Spleen (tissue), 7 donors: Measurements from ENCODE around the gene SLC8A2.

Experiments used
- POLR2A ChIP-seq, 3 donors: fragments of 450-650 bp; IDR thresholded peaks; one replicate each; pipeline ENCODE4 v1.5.1; 2017; ENCODE audit warnings: antibody characterized with exemption in 3 of 3, mild to moderate bottlenecking in 1 of 3
- TF ChIP-seq, protein P1 (sequence below), 11 experiments: fragments of 200-600 bp in 7 of 11; fragments of 450-650 bp in 4 of 11; sonication (generic) in 4 of 11; IDR thresholded peaks in 8 of 11; conservative IDR thresholded peaks in 3 of 11; 1 replicate in 7 of 11; 2 replicates in 4 of 11; pipeline versions ENCODE4 v1.4.0 to v1.8.0; 2016 to 2021; ENCODE audit warnings: antibody characterized with exemption in 11 of 11, inconsistent platforms in 4 of 11, mild to moderate bottlenecking in 1 of 11
- donor health status: DM: no; HTN: no; CAD: no; lungs with moderate emphysema.
- donor health status: DM: no; HTN: no; CAD: no.
- donor health status: DM: no; HTN: no; CAD: no.

DNA sequence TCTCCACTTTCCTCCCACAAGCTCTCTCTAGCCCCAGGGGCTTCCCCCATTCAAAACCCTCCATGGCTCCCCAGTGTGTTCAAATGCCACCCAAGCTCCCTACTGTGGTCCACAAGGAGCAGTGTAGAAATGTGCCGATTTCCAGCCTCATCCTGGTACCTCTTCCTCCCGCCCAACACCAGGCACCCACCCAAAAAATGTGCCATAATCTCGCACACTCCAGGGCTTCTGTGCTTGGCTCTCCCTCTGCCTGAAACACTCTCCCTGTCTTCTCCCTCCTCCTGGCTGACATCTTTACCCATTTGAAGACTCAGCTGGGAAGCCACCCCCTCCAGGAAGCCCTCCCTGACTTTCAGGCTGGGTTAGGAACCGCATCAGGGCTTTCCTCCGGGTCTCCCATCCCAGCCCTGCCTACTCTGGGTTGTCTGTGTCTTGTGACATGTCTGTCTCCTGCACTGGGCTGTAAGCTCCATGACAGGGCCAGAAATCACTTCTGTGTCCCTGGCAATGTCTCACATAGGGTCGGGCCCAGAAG lies 35.7 kb downstream of the SLC8A2 start:
- TF ChIP-seq, protein P1, sequence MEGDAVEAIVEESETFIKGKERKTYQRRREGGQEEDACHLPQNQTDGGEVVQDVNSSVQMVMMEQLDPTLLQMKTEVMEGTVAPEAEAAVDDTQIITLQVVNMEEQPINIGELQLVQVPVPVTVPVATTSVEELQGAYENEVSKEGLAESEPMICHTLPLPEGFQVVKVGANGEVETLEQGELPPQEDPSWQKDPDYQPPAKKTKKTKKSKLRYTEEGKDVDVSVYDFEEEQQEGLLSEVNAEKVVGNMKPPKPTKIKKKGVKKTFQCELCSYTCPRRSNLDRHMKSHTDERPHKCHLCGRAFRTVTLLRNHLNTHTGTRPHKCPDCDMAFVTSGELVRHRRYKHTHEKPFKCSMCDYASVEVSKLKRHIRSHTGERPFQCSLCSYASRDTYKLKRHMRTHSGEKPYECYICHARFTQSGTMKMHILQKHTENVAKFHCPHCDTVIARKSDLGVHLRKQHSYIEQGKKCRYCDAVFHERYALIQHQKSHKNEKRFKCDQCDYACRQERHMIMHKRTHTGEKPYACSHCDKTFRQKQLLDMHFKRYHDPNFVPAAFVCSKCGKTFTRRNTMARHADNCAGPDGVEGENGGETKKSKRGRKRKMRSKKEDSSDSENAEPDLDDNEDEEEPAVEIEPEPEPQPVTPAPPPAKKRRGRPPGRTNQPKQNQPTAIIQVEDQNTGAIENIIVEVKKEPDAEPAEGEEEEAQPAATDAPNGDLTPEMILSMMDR (IDR thresholded peaks at IDR 0.05 in 8 of 11, conservative IDR thresholded peaks at IDR 0.05 in 3 of 11): no peak
- TF ChIP-seq POLR2A (IDR thresholded peaks at IDR 0.05): no peak
